HEK293 (cell line): Measurements from ENCODE around the gene DYDC1.

Experiments used
- ZNF266 ChIP-seq: fragments of 450-650 bp; formaldehyde crosslinking; IDR thresholded peaks from 2 replicates; pipeline ENCODE4 v1.5.1; 2016; ENCODE audit warnings: missing biosample characterization, missing genetic modification characterization, low read depth
- ZNF274 ChIP-seq, 2 experiments: fragments of 200-500 bp in 1 of 2; fragments of 450-650 bp in 1 of 2; sonication (Bioruptor generic) in 1 of 2; formaldehyde crosslinking in 1 of 2; IDR thresholded peaks; 2 replicates each; pipeline versions ENCODE4 v1.5.1 to v1.6.1; 2014 to 2016; ENCODE audit warnings: borderline replicate concordance in 1 of 2, inconsistent platforms in 1 of 2, low read length in 1 of 2, missing biosample characterization in 1 of 2, missing genetic modification characterization in 1 of 2
- ZNF341 ChIP-seq: fragments of 450-650 bp; formaldehyde crosslinking; IDR thresholded peaks from 2 replicates; pipeline ENCODE4; 2016; ENCODE audit warnings: low read depth, missing biosample characterization, missing genetic modification characterization
- ZNF510 ChIP-seq: fragments of 450-650 bp; formaldehyde crosslinking; IDR thresholded peaks from 2 replicates; pipeline ENCODE4 v1.5.1; 2018; ENCODE audit warnings: mild to moderate bottlenecking, missing genetic modification characterization, missing biosample characterization; ENCODE audit not compliant: insufficient replicate concordance
- ZNF561 ChIP-seq: fragments of 450-650 bp; IDR thresholded peaks from 2 replicates; pipeline ENCODE4 v1.5.1; 2018; ENCODE audit warnings: missing biosample characterization, missing genetic modification characterization, borderline replicate concordance
- TF ChIP-seq, protein P1 (sequence below): fragments of 450-650 bp; formaldehyde crosslinking; IDR thresholded peaks from 2 replicates; pipeline ENCODE4 v1.5.1; 2016; ENCODE audit warnings: missing biosample characterization, missing genetic modification characterization
- TF ChIP-seq, protein P2 (sequence below): fragments of 450-650 bp; formaldehyde crosslinking; IDR thresholded peaks from 2 replicates; pipeline ENCODE4 v1.5.1; 2016; ENCODE audit warnings: missing biosample characterization, missing genetic modification characterization

DNA sequence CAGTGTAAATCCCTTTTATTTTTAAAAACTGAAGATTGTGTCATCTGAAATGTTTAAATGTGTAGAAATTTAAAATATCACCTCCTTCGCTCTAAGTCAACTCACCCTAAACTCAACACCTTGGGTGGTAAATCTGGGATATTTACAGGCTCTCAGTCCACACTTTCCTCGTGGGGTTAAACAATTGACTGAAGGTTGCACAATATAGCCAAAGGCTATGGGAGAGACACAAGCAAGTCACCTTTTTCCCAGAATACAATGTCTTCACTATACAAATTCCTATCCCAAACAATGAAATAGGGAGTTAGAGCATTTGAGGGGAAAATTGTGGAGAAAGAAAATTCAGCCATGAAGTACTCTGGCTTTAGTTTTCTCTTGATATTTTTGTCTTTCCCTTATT is 34.4 kb downstream of the DYDC1 start:
- TF ChIP-seq, protein P1, sequence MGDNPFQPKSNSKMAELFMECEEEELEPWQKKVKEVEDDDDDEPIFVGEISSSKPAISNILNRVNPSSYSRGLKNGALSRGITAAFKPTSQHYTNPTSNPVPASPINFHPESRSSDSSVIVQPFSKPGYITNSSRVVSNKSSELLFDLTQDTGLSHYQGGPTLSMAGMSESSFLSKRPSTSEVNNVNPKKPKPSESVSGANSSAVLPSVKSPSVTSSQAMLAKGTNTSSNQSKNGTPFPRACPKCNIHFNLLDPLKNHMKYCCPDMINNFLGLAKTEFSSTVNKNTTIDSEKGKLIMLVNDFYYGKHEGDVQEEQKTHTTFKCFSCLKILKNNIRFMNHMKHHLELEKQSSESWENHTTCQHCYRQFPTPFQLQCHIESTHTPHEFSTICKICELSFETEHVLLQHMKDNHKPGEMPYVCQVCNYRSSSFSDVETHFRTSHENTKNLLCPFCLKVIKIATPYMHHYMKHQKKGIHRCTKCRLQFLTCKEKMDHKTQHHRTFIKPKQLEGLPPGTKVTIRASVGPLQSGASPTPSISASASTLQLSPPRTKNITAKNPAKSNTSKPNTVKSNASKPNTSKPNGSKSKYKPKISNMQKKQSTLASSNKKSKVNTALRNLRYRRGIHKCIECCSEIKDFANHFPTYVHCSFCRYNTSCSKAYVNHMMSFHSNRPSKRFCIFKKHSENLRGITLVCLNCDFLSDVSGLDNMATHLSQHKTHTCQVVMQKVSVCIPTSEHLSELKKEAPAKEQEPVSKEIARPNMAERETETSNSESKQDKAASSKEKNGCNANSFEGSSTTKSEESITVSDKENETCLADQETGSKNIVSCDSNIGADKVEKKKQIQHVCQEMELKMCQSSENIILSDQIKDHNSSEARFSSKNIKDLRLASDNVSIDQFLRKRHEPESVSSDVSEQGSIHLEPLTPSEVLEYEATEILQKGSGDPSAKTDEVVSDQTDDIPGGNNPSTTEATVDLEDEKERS (tag by site-specific recombination), result no peak
- TF ChIP-seq, protein P2, sequence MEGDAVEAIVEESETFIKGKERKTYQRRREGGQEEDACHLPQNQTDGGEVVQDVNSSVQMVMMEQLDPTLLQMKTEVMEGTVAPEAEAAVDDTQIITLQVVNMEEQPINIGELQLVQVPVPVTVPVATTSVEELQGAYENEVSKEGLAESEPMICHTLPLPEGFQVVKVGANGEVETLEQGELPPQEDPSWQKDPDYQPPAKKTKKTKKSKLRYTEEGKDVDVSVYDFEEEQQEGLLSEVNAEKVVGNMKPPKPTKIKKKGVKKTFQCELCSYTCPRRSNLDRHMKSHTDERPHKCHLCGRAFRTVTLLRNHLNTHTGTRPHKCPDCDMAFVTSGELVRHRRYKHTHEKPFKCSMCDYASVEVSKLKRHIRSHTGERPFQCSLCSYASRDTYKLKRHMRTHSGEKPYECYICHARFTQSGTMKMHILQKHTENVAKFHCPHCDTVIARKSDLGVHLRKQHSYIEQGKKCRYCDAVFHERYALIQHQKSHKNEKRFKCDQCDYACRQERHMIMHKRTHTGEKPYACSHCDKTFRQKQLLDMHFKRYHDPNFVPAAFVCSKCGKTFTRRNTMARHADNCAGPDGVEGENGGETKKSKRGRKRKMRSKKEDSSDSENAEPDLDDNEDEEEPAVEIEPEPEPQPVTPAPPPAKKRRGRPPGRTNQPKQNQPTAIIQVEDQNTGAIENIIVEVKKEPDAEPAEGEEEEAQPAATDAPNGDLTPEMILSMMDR (tag by site-specific recombination), result no peak
- TF ChIP-seq ZNF341 (tag by site-specific recombination) (no peak), ZNF510 (tag by site-specific recombination) (no peak), ZNF561 (no peak), ZNF266 (no peak), ZNF274 (IDR thresholded peaks at IDR 0.05; ENCODE audit: low read length) (no peak), ZNF274 (tag by site-specific recombination; IDR thresholded peaks at IDR 0.05; ENCODE audit: borderline replicate concordance) (no peak)
